ENCODE measurements around the gene SLC7A6.
A peak's percentile ranks its signal among the peaks of the same experiment; 100 is the strongest.

SLC7A6 gene

DNA sequence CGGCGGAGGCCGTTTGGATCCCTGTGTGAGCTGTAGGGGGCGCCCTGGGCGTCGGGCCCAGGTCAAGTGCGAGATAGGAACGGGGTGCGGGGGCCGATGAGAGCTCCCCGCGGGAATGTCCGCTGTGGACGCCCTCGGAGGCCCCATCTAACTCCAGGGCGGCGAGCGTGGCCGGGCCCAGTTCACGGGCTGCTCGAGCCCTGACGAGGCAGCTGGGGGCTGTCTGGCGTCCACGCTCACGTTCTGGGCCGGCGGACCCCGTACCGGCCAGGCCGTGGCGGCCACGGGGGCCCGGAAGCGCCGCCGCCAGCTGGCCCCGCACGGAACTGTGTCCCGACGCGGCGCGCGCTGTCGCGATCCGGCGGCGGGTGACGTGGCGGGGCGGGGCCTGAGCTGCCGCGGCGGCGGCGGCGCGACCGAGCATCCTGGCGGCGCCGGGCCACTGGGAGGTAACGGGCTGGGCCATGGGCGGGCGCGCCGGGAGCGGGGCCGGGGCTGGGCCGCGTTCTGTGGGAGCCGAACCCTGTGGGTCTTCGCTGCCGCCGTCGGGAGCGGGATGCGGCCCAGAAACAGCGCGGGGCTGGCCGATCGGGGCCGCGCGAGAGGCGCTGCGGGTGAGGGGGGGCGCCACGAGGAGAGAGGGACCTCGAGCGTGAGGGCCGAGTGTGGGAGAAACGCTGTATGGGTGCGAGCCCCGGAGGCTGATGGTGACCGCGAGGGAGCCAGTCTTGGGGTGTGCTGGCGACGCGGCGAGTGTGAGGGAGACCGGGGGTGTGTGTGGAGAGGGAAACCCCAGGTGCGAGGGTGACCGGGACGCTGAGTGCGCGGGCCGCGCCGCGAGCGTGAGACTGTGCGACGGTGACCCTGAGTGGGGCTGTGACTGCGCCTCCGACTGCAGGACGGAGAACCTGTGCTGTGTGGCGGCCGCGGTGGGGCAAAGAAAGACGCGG is at the start of gene SLC7A6:
Gene SLC7A6, plus strand, starts transcription at position 399 of the 950 bp plus-strand sequence. CDS start 10,201 bp downstream, outside the sequence.
- peak; percentile 14 for DNase-seq

DNA sequence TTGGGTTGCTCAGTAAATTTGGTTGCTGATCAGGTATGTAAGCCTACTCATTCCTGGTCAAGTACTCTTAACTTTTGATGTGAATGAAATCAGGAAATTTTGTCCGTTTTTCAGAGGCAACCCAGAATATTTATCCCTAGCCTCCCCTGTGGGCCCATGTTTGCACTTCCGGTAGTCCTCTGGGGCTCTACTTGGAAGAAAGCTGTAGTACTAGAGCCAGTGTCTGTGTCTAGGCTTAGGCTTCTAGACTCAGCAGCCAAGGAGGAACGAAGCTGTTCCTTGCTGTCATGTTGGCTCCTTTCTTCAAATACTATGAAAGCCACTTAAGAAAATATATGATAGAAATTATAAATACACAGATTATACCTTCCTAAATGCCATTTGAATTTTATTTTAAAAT is 49.6 kb upstream of the SLC7A6 start:
- DNase-seq: no peak

DNA sequence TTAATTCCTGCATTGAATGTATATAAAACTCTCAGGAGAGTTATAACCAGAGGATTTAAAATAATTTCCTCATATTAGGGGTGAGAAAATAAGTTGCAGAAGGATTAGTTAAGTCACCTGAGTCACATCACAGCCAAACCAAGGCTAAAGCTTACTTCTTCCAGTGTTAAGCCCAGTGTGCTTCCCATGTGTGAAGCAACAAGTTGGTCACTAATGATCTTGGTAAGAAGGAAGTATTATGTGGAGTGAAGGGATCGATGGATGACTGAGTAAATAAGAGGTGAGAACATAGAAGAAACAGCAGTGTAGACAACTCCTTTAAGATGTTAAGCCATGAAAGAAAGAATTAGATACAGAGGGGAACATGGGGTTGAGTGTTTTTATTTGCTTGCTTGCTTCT is 49.0 kb upstream of the SLC7A6 start:
- no peak for DNase-seq

DNA sequence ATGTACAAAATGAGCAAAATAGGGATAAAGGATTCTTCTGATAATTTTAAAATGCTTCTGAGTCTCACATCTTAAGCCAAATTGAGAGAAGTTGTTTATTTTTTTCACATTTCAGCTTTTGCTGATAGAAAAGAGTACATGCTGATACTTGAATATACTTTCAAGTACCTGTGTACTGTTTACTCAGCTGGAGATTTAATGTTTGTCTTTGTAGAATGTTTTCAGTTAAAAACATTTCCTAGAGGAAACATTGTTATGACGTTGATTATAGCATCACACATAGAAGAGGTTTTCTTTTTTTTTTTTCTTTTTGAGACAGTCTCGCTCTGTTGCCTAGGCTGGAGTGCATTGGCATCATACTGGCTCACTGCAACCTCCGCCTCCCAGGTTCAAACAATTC is 48.1 kb upstream of the SLC7A6 start:
- no peak for DNase-seq

DNA sequence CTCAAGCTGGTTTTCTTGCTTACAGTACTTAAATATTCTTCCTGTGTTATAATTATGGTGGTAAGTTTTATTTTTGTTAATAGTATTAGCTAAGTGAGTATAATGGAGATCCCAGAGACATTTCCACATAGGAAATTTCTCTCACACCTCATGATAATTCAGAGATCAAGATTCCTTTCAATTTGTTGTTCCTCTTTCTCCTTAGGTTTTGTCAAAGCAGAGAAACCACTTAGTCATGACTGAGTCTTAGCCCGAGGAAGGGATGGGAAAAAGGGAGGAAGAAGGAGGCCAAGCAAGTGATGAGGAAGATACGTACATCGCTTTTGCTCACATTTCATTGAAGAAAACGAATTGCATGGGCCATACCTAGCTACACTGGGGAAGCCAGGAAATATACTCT is 46.8 kb upstream of the SLC7A6 start:
- DNase-seq: no peak

DNA sequence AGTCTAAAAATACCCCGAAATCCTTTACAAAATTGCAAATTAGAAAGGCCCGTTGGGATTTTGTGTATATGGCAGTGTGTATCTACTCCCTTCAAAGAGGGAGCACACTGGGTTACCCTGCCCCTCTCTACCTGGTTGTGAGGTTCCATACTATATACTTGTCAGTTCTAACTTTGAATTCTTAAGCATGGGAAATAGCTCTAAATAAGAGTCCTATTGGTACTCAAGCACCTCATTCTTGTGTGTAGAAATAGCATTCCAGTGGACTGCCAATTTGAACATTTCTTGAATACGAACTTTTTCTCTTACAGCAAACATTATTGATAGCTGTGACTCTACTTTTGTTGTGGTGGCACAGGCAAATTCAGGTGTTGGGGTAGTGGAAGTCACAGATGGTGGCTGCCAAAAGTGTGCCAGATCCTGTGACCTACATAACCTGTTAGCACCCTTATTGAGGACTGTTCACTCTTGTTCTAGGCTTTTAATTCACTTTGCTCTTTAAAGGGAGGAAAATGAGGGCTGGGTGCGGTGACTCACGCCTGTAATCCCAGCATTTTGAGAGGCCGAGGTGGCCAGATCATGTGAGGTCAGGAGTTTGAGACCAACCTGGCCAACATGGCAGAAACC is 44.5 kb upstream of the SLC7A6 start:
- DNase-seq: no peak

DNA sequence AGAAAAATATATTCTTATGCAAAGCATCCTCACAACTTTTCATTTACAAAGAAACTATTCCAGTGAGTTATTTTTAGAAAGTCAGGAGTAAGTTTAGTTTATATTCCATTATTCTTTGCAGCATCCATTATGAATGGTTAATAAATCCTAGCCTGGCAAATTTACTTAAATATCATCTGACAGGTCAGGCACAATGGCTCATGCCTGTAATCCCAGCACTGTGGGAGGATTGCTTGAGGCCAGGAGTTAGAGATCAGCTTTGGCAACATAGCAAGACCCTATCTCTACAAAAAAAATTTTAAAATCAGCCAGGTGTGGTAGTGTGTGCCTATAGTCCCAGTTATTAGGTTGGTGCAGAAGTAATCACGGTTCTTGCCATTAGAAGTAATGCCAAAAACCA is 41.3 kb upstream of the SLC7A6 start:
- DNase-seq: no peak

DNA sequence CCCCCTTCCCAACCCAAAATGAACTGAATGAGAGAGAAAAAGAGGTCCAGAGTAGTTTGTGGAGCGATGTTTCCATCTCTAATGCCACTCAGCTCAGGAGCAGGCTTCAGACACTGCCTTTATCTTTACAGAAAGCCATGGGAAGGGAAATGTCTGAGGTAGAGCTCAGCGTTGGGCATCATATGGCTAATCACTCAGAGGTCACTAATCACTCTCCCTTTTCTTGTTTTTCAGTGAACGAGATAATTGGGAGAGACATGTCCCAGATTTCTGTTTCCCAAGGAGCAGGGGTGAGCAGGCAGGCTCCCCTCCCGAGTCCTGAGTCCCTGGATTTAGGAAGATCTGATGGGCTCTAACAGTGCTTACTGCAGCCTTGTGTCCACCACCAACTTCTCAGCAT is 38.2 kb upstream of the SLC7A6 start:
- no peak for DNase-seq

DNA sequence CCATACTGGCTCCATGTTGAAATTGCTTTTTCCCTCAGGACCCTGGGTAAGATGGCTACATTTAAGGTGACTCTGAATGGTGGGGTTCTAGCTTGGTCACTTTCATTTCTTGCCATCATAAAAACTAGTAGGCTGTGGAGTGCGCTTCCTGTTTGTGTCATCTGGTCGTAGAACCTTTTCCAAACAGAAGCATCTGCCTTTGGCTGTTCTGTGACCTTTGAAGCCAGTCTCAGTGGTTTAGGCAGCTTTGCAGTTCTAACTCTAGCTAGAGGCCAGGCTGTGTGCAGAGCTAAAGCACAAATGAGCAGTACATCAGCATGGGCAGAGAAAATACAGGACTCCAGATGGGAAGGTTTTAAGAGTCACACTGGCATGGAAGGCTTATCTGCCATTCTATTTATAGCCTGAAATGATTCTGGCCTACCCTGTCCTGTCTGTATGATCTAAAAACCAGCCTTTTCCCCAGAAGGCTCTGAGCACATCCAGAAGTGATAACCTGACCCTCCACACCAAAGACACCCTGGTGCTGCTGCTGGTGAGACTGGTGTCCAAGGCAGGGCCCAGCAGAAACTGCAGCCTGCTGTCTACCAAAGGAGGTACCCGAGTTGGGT is 37.0 kb upstream of the SLC7A6 start:
- DNase-seq: no peak

DNA sequence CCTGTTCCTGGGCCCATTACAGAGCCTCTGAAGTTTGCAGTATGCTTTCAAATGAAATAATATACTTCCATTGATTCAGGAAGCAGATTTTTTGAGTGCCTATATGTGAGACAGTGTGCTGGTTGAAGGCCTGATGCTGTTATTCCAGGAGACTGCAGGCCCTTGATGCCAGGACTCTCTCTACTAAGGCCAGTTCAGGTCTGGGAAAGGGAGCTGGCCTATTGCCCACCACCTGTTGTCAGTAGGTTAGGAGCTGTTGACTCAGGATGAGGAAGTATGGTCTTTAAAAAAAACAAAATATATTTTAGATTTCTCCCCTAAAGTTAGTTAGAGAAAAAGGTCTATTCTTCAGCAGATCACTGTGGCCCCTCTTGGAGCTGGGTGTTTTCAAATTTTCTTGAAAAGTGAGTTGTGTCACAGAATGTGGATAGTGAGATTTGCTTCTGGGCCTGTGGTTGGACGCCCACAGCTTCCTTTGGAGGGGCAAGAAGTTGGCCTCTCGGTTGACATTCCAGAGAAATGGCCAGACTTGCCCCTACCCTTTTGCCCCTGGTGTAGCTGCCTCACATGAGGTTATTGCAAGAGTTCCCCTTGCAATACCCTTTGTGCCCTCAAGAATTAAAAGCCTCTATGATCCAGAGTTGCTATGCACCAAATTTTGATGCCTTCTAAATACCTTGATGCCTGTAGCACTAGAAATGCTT is 36.3 kb upstream of the SLC7A6 start:
- no peak for DNase-seq

DNA sequence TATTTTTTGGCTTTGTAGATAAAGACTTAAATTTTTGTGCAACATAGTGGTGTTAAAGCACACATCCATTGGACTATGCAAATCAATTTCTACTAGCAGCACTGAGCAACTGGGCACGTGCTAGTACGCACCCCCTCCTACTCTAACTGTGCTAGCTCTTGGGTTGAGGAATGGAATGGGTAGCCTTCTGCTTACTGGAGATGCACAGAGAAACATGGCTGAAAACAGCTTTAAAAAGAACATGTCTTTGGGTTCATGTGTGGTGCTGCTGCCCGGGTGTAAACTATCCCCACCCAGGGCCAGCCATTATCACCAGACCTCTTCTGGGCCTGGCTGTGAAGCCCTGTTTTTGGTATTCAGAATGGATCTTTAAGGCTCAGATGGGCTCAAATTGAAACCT is 35.7 kb upstream of the SLC7A6 start:
- no peak for DNase-seq

DNA sequence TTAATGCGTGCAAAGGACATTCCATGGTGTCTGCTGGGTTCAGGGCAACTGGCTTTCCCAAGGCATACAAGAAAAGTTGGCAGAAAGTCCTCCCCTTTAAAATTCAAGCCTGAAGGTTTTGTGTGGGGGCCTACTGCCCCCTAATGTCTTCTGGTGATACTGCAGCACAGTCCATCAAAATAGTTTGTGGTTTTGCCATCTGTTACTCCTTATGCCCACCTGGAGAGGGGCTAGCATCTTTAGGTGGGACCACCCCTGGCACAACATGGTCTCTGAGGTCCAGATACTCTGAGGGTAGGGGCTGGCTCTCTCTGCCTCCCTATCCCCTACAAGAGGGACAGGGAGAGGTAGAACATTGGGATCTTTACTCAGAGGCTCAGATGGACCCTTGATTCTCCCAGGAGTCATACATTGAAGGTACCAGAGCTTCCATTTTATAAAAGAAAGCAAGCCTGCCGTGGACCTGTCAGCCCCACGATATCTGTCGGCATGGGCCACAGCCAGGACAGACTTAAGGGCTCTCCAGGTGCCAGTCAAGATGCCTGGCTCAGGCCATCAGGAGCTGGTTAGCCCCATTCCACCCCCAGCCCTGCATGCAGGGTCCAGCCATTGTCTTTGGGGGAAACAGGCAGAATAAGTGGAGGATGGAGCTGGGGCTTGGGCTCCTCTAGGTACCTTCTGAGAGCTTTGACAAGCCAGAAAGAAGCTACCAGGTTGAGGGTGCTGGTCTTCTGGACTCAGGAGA is 34.7 kb upstream of the SLC7A6 start:
- DNase-seq: peak; percentile 24

DNA sequence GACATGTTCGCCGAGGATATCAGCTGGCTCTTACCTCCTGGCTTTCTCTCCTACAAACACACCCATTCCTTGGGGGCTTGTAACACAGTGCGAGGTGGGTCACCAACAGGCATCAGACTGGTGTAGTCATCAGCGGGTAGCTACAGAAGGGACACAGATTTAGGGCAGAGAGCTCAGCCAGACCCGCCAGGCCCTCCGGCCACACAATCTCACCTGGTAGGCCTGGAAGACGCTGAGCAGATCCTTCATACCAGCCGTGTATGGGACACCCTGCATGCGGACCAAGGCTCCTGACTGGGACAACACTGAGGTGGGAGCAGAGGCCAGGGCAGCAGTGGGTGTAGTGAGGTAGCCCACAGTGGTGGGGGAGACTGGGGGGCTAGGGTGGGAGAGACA is 34.2 kb upstream of the SLC7A6 start:
- no peak for DNase-seq

DNA sequence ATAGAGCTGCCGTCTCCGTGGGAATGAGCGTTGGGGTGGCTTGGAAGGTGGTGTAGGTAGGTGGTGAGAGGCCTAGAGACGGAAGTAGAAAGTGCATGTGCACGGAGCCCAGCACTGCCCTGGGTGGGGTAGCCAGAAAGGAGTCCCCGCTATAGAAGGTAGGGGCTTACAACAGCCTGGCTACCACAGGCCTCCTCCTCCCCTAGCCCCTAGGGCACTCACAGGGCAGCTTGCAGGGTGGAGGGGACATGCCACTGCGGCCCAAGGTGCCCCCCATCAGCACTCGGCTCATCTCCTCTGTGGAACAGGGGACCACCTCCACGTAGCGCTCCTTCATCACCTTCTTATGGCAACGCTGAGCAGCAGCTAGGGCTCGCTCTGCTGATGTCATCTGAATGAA is 33.4 kb upstream of the SLC7A6 start:
- no peak for DNase-seq

DNA sequence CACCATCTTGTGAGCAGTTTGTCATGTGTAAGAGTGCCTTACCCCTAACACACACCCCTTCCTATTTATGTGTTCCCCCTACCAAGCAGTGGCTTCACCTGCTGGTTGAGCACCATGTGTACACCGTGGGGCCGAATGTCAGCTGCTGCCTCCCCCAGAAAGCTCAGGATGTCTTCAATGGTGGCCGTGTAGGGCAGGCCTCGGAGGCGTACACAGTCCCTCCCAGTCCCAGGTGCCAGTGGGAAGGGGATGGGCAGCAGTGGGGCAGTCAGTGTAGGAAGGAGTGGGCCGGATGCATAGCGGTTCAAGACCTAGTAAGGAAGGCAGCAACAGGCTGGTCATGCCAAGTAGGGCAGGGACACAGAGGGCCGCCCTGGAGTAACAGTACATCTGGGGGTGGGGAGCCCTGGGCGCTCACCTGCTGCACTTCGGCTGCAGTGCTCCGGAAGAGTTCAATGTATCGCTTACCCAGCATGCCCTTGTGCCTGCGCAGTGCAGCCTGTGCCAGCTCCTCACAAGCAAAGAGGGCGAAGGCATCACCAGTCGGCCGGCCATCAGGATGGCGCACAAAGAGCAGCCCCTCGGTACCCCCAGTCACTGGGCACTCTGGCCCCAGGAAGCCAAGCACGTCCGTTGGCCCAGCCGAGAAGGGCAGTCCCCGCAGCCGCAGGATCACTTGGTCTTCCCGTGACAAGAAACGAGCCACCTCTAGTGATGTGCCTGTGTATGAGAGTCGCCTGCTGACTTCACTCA is 32.8 kb upstream of the SLC7A6 start:
- no peak for DNase-seq

DNA sequence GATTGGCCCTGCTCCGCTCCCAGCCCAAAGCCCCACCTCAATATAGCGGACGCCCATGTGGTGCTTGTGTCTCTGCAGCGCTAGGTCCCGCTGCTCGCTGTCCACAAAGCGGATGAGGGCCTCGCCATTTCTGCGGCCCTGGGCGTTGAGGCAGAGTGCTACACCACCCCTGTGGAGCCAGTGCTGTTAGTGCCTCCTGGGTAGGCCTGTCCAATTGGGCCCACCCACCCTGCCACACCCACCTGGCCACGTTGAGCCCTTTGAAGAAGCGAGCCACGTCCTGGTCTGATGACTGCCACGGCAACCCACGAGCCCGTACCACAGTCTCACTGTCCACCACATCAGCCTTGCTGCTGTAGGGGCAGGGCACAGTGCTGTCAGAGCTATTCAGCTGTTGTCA is 32.0 kb upstream of the SLC7A6 start:
- DNase-seq: no peak

DNA sequence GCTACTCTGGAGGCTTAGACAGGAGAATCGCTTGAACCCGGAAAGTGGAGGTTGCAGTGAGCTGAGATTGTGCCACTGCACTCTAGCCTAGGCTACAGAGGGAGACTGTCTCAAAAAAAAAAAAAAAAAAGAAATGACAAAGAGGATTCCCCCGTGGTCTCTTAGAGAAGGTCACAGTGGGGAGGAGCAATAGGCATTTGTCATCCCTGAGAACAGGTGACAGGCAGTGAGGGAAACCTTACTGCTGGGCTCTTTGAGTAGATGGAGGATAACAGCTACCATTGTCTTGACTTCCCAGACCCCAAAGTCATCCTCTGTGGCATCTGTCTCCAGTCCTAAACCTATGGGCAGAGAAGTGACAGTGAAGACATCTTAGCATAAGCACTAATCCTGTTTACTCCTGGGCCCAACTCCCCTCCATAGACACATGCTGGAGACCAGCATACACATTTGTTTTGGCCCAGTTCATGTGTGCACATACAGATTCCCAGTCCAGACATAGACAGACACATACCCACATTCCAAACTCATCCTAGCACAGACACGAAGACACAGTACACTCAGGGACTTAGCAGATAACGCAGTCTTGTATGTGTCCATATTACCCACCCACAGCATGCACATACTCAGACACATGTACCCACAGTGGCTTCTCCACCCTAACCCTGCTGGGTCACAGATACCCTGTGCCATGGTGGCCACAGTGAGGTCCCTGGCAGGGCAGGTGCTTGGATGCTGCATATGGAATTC is 31.1 kb upstream of the SLC7A6 start:
- DNase-seq: no peak

DNA sequence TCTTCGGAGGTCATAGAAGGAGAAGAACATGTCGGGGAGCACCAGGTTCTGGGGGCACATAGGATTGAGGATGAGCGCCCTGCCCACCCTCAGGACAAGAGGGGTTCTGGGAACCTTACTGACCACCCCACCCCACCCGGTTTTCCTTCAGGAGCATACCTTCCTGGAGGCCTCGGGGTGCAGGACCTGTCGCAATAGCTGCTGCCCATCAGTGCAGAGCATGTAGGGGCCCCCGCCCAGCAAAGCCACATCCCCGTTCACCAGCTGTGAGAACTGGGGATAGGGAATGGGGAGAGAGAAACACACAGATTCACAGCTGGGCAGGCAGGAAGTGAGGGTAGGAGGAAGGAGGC is 30.5 kb upstream of the SLC7A6 start:
- DNase-seq: no peak

DNA sequence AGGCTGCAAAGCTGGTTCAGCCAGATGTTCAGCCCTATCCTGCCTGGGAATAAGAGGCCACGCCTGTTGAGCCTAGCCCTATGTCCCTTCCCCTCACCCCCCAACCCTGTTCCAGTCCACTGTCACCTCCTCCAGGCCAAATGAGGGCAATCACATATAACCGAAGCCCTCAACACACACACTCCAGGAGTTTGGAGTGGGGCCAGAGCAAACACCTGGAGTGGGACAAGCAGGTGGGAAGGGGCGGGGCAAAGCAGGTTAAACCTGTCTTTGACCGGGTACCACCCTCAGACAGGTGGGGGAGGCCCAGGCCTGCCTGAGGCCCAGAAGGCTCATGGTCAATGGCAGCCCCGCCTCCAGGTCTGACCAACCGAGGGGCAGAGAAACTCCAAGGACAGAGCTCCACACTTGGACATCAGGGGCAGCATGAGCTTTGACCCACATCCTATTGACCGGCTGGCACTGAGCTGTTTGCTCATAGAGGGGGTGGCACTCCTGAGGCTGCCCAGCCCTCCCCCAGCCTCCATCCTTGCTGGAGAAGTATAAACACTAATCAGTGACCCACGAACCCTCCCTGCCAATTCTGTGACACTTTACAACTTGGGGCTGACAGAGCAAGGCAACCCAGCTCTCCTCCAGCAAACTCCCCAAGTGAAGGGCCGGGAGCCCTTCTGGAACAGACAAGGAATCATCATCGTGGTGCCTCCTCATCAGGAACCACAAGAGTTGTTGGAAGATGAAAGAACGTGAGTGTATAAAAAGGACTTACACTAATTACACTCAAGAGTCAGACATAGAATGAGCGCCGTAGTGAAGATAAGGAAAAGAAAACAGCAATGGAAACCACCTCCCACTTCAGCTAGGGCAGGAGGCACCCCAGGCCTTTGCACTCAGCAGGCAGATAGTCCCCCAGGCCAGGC is 29.9 kb upstream of the SLC7A6 start:
- DNase-seq: peak; percentile 19
